Fibroblast of pulmonary artery (primary cell): Measurements from ENCODE around the gene ARNT2.
A peak's percentile ranks its signal among the peaks of the same experiment; 100 is the strongest.

Source experiments
- DNase-seq: peaks from one replicate; pipeline ENCODE4 v3.0.0-alpha.2; 2010; ENCODE audit warnings: low read depth
- H3K4me3 ChIP-seq: replicated peaks from 2 replicates; pipeline ENCODE4 v1.5.1; 2011; ENCODE audit warnings: low read depth, mild to moderate bottlenecking, control low read depth, low read length, moderate library complexity
- CTCF ChIP-seq: IDR thresholded peaks from 2 replicates; pipeline ENCODE4 v1.5.1; 2011; ENCODE audit warnings: mild to moderate bottlenecking, control low read depth, low read length, inconsistent platforms; ENCODE audit errors: missing control alignments

Gene ARNT2

GRCh38 chr15:80567721-80568157 is 163.6 kb downstream of the ARNT2 start:
- H3K4me3 ChIP-seq, result no peak overlapping the region
- TF ChIP-seq CTCF, result peak; percentile 95
- DNase-seq, result peak; percentile 95

- peak; percentile 42 for DNase-seq
- no peak overlapping the region for H3K4me3 ChIP-seq
- TF ChIP-seq CTCF, result no peak
Measured at GRCh38 chr15:80568298-80568697, 164.1 kb downstream of the ARNT2 start.

GRCh38 chr15:80568876-80569605 is 164.9 kb downstream of the ARNT2 start:
- no peak for TF ChIP-seq CTCF
- DNase-seq, result no peak
- no peak overlapping the region for H3K4me3 ChIP-seq

- no peak for DNase-seq
- no peak overlapping the region for H3K4me3 ChIP-seq
- no peak for TF ChIP-seq CTCF
Measured at GRCh38 chr15:80569656-80570055, 165.5 kb downstream of the ARNT2 start.

GRCh38 chr15:80570553-80570952 is 166.4 kb downstream of the ARNT2 start:
- no peak overlapping the region for H3K4me3 ChIP-seq
- no peak for TF ChIP-seq CTCF
- no peak for DNase-seq

GRCh38 chr15:80572337-80572736 is 168.2 kb downstream of the ARNT2 start:
- DNase-seq, result no peak
- no peak overlapping the region for H3K4me3 ChIP-seq
- no peak for TF ChIP-seq CTCF

GRCh38 chr15:80573606-80574005 is 169.4 kb downstream of the ARNT2 start:
- TF ChIP-seq CTCF, result no peak

More at GRCh38 chr15:80573606-80574005, 169.4 kb downstream of the ARNT2 start:
- DNase-seq, result no peak
- no peak overlapping the region for H3K4me3 ChIP-seq
